Nephron (organoid): ENCODE results near the gene XPNPEP1.
A peak's percentile ranks its signal among the peaks of the same experiment; 100 is the strongest.

Source experiments
- H3K27ac Mint-ChIP-seq, 3 experiments: 2 replicates each; pipeline ENCODE4 v1.8.0; 2020; ENCODE audit warnings: mixed read lengths in 3 of 3, mild to moderate bottlenecking in 2 of 3, moderate library complexity in 1 of 3
- H3K27me3 Mint-ChIP-seq: 2 replicates; pipeline ENCODE4 v1.8.0; 2021; ENCODE audit warnings: low read depth, mild to moderate bottlenecking, moderate library complexity, mixed read lengths
- H3K36me3 Mint-ChIP-seq: 2 replicates; pipeline ENCODE4 v1.8.0; 2020; ENCODE audit warnings: low read depth, mixed read lengths
- H3K4me1 Mint-ChIP-seq: 2 replicates; pipeline ENCODE4 v1.8.0; 2020; ENCODE audit warnings: mixed read lengths
- H3K4me3 Mint-ChIP-seq, 3 experiments: 2 replicates each; pipeline ENCODE4 v1.8.0; 2020; ENCODE audit warnings: mild to moderate bottlenecking in 3 of 3, mixed read lengths in 3 of 3, moderate library complexity in 2 of 3
- H3K9me3 Mint-ChIP-seq: 2 replicates; pipeline ENCODE4 v1.8.0; 2020; ENCODE audit warnings: mixed read lengths
- TF ChIP-seq, protein P1 (sequence below), 3 experiments: fragments of 200-600 bp; sonication (generic); IDR thresholded peaks; one replicate each; pipeline ENCODE4 v1.5.0; 2021; ENCODE audit warnings: antibody characterized with exemption in 3 of 3; ENCODE audit not compliant: unreplicated experiment in 3 of 3

The XPNPEP1 gene

DNA sequence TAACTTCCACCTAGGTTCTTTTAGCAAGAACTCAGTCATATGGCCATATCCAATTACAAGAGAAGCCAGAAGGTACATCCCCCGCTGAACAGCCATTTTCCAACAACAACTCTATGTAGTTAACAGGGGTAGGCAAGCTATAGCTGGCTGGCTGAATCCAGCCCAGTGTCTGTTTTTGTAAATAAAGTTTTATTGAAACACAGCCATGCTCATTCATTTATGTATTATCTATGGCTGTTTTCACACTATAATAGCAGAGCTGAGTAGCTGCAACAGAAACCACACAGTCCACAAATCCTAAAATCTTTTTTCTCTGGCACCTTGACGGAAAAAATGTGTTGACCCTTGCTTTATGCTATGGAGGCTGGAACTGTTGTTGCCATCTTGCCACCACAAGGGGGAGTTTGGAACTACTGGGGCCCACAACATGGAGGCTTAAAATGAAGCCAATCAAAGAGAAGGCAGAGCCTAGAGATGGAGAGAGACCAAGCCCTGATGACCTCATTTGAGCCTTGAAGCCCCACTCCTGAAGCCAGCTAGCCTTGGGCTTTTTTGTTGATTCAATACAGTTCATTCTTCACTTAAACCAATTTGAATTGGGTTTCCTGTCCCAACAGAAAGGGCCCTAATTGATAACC, 33.3 kb upstream of the XPNPEP1 start:
- peaks cover 8% of the 10 kb centered on the region for H3K9me3 Mint-ChIP-seq
- H3K4me1 Mint-ChIP-seq = peaks cover 47% of the 10 kb centered on the region
- no peak overlapping the region for H3K4me3 Mint-ChIP-seq
- no peaks in the 10 kb centered on the region for H3K27me3 Mint-ChIP-seq
- peak overlapping the region; percentile 42 to 89 (median 88) for H3K27ac Mint-ChIP-seq
- H3K36me3 Mint-ChIP-seq = peaks cover 9% of the 10 kb centered on the region
- TF ChIP-seq, protein P1, sequence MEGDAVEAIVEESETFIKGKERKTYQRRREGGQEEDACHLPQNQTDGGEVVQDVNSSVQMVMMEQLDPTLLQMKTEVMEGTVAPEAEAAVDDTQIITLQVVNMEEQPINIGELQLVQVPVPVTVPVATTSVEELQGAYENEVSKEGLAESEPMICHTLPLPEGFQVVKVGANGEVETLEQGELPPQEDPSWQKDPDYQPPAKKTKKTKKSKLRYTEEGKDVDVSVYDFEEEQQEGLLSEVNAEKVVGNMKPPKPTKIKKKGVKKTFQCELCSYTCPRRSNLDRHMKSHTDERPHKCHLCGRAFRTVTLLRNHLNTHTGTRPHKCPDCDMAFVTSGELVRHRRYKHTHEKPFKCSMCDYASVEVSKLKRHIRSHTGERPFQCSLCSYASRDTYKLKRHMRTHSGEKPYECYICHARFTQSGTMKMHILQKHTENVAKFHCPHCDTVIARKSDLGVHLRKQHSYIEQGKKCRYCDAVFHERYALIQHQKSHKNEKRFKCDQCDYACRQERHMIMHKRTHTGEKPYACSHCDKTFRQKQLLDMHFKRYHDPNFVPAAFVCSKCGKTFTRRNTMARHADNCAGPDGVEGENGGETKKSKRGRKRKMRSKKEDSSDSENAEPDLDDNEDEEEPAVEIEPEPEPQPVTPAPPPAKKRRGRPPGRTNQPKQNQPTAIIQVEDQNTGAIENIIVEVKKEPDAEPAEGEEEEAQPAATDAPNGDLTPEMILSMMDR (IDR thresholded peaks at IDR 0.05; ENCODE audit: unreplicated experiment in 3 of 3) = peak; percentile 29 to 46 (median 33)

DNA sequence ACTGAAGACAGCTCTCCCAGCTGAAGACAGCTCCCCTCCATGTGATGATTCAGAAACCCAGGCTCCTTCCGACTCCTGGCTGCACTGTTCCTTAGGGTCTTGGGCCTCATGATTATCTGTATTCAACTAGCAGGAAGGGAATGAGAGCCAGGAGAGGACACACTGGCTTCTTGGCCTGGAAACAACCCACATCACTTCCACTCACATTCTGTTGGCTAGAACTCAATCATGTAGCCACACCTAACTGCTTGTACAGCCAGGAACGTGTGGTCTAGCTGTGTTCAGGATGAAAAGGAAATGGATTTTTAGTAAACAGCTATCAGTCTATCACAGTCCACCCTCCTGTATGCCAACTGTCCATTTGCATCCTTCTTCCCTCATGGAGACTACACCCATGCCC, 30.5 kb upstream of the XPNPEP1 start:
- peaks cover 14% of the 10 kb centered on the region for H3K36me3 Mint-ChIP-seq
- TF ChIP-seq, protein P1 (IDR thresholded peaks at IDR 0.05; ENCODE audit: unreplicated experiment in 3 of 3) = no peak

DNA sequence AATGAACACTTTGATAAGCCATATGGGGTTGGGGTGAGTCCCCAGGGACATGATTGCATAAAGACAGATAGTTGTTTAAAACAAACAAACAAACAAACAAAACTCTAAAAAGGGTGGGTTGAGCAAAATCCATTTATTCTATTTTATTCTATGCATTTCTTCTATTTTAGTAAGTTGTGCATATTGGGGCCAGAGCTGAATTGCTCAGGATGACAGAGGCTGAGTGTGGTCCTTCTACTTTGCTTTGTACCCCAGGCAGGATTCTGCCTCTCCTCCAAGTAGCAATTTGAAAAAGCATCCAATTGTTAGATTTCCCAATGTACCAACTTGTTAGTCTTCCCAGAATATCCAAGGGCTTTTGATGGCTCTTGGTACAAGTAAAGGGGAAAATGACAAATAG, 29.2 kb upstream of the XPNPEP1 start:
- H3K9me3 Mint-ChIP-seq = peaks cover 8% of the 10 kb centered on the region
- no peak overlapping the region for H3K4me3 Mint-ChIP-seq
- H3K36me3 Mint-ChIP-seq = peaks cover 14% of the 10 kb centered on the region
- TF ChIP-seq, protein P1 (IDR thresholded peaks at IDR 0.05; ENCODE audit: unreplicated experiment in 3 of 3) = no peak
- H3K27me3 Mint-ChIP-seq = no peaks in the 10 kb centered on the region
- H3K4me1 Mint-ChIP-seq = peaks cover 15% of the 10 kb centered on the region
- H3K27ac Mint-ChIP-seq = no peak overlapping the region

More for the DNA sequence above, 30.5 kb upstream of the XPNPEP1 start:
- no peak overlapping the region for H3K4me3 Mint-ChIP-seq
- peak overlapping the region; percentile 6 to 42 (median 34) for H3K27ac Mint-ChIP-seq
- H3K4me1 Mint-ChIP-seq = peaks cover 25% of the 10 kb centered on the region
- peaks cover 8% of the 10 kb centered on the region for H3K9me3 Mint-ChIP-seq
- H3K27me3 Mint-ChIP-seq = no peaks in the 10 kb centered on the region

DNA sequence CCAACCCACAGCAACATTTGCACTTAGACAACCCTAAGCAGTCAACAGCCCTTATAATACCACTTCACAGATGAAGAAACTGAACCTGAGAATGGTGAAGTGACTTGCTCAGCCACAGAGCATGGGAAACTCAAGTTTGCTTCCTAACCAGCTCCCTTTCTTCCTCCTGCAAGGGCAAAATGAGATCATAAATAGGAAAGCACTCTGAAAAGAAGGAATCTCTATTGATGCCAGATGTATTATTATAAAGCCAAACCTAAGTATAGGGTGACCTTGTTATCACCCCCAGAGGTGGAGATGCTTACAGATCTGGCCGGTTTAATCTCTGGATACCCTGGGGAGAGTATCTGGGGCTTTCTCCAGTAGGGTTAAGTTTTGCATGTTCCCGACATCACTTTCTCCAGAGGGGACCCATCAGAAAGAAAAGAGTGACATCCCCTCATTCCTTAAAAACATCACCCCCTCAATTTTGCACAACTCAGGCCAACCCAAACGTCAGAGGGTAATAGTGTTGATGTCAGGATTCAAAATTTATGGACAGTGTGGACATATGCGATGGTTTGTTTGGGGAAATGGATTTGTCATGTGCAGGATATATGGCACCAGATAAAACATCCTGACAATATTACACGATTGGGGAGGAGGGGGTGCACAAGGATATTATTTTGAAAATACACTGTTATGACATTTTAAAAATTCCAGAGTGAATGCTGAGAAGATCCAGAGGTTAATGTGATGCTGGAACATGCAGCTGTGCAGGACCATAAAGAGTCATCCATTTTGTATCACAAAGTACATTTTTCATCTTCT, 24.0 kb upstream of the XPNPEP1 start:
- Mint-ChIP-seq H3K27ac (peak overlapping the region; percentile 47 to 87 (median 60)), H3K4me3 (no peak overlapping the region), H3K36me3 (peaks cover 5% of the 10 kb centered on the region)

DNA sequence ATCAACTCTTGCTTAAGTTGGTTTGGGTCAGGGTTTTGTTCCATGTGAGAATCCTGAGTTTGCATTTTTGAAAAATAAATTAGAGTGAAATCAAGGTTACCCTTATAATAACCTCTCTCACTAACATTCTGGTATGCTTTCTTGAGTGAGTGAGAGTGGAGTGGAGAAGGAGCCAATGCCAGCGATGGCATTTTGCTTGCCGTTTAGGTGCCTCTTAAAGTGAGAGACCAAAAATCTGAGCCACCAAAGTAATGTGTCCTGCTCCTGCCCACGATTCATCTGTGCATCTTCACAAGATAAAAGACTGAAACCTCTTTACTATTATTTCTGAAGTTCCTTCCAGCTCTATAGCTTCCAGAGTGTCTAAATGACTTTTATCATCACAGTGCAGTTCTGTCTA, 23.4 kb upstream of the XPNPEP1 start:
- Mint-ChIP-seq H3K27me3 (no peaks in the 10 kb centered on the region), H3K27ac (peak overlapping the region; percentile 47 to 87 (median 60)), H3K4me1 (peaks cover 16% of the 10 kb centered on the region), H3K4me3 (no peak overlapping the region), H3K9me3 (no peaks in the 10 kb centered on the region), H3K36me3 (peaks cover 5% of the 10 kb centered on the region)
- TF ChIP-seq, protein P1 (IDR thresholded peaks at IDR 0.05; ENCODE audit: unreplicated experiment in 3 of 3) = no peak

More for the DNA sequence above, 24.0 kb upstream of the XPNPEP1 start:
- TF ChIP-seq, protein P1 (IDR thresholded peaks at IDR 0.05; ENCODE audit: unreplicated experiment in 3 of 3) = no peak
- Mint-ChIP-seq H3K4me1 (peaks cover 16% of the 10 kb centered on the region), H3K9me3 (no peaks in the 10 kb centered on the region), H3K27me3 (no peaks in the 10 kb centered on the region)
